DMS53 (cell line): ENCODE measurements around the gene TMCO4.
"Not testable (repeated sequence)": the region's sequence is repeated elsewhere in the genome, so short reads cannot be mapped to it uniquely, and the experiment has no call there.

Experiments
- DNase-seq: peaks from one replicate; lab custom pipeline; 2025; lab: John Stamatoyannopoulos, UW

TMCO4 gene

GRCh38 chr1:19799230-19800075 lies at the start of gene TMCO4:
TMCO4 (minus strand) TSS chr1:19799916; CDS start chr1:19780758, 19,158 bp downstream.
- peak; percentile 93 for DNase-seq

- DNase-seq, result not testable (repeated sequence)
Measured at GRCh38 chr1:19849307-19849706, 49.6 kb upstream of the TMCO4 start.

- not testable (repeated sequence) for DNase-seq
Measured at GRCh38 chr1:19847334-19847733, 47.6 kb upstream of the TMCO4 start.

DNA sequence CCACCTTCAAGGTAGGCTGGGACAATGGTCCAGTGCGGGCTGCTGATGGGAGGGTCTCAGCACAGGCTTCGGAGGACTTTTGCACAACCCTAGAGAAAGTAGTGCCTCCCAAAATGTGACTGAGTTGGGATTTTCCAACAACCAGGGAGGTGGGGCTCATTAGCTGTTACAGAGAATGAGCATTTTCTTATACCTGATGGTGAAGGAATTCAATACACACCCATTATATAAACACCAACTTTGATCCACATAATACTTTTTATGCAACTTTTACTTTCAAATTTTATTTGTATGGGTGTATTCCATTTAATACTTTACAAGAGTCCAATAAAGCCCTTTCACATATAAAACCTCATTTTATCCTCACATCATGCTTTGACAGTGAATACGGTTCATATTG lies 46.6 kb upstream of the TMCO4 start:
- no peak for DNase-seq

DNA sequence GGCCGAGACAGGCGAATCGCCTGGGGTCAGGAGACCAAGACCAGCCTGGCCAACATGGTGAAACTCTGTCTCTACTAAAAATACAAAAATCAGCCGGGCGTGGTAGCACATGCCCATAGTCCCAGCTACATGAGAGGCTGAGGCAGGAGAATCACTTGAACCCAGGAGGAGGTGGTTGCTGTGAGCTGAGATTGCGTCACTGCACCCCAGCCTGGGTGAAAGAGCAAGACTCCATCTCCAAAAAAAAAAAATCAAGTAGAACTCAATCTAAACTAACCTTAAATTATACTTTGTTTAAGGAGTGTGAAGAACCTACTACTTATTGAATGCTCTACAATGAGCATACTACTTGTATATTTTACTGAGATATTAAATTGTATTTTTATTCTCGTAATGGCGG lies 45.8 kb upstream of the TMCO4 start:
- no peak for DNase-seq

DNA sequence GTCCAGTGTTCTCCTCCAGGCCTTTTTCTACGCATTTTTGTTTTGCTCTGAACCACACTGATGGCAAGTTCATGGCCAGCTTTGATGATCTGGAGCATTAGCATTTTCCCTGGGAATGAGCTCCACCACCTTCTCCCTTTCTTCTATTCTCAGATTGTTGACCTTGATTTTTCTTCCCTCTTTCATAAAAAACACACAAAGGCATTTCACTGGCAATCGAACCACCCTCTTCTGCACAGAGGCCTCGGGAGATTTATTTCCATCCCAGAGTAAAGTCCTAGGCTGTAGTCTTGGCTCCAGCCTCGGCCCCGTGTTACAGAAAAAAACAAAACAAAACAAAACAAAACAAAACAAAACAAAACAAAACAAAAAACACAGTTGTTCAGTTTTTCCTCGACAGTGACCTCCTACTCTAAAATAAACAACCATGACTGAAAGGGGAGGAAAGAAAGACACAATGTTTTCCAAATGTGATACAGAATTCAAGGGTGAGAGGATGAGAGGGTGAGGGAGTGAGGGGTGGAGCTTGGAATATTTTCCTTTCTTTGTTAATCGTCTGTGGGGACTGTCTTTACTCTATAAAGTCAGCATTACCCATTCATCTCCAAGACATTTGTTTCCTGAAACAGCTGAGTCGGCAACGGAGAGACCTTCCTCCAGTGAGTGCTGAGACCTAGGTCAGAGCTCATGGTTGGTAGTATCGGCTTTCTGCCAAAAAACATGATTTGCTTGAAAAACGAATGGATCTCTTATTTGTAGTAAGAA lies 45.2 kb upstream of the TMCO4 start:
- DNase-seq, result no peak

DNA sequence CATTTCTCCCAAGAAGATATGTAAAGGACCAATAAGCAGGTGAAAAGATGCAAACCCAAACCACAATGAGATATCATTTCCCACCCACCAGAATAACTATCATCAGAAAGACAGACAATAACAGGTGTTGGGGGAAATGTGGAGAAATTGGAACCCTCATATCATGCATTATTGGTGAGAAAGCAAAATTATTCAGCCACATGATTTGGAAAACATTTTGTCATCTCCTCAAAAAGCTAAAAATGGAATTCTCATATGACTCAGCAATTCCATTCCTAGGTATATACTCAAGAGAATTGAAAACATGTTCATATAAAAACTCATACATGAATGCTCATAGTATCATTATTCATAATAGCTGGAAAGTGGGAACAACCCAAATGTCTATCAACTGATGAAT lies 40.5 kb upstream of the TMCO4 start:
- DNase-seq, result no peak

- DNase-seq, result no peak
Measured at GRCh38 chr1:19837866-19838265, 38.1 kb upstream of the TMCO4 start.

DNA sequence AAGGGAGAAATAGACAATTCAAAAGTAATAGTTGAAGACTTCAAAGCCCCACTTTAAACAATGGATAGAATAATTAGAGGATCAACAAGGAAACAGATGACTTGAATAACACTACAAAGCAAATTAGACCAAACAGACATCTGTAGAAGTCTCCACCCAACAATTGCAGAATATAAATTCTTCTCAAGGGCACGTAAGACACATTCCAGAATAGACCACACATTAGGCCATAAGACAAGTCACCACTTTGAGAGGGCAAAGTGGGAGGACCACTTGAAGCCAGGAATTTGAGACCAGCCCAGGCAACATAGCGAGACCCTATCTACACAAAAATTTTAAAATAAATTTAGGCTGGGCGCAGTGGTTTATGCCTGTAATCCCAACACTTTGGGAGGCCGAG lies 35.9 kb upstream of the TMCO4 start:
- DNase-seq, result no peak

DNA sequence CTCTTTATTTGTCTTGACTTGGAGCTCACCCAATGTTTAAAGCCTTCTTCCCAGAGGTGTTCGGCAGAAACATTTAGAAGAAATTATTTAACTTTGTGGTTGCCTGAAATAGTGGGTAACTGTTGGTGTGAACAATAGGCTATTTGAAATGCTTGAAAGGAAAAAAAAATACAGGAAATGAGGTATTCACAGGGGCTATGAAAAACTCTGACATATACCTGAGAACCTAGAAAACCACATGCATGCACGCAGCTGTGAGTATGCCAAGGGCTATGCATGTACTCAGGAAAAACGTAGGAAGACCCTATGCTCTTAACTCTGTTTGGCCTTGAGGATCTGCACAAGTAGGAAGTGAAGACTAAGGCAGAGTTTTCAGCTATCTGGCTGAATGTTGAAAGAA lies 31.7 kb upstream of the TMCO4 start:
- no peak for DNase-seq

DNA sequence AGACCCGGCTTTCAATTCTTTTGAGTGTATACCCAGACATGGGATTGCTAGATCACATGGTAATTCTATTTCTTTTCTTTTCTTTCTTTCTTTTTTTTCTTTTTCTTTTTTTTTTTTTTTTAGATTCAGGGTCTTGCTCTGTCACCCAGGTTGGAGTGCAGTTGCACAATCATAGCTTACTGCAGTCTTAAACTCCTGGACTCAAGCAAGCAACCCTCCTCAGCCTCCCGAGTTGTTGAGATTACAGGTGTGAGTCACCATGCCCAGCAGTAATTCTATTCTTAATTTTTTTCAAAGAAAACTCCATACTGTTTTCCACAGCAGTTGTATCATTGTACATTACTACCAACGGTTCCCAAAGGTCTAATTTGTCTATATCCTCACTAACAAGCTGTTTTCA lies 28.8 kb upstream of the TMCO4 start:
- no peak for DNase-seq

DNA sequence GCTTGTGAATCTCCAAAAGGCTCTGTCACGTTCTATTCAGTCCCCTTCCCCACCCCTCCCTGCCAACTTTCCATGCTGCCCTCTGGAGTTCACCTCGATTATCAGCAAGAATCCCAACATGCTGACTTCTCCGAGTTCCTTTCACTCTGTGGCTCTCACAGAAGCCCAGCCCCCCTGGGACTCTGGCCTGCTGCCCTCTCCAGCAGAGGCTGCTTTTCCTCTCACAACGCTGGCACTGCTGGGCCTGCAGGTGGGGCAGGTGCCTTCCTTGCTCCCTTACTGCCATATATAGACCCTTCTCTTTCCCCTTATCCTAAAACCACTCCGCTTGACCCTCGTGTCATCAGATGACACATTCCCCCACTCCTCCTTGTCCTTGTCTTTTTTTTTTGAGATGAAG lies 25.6 kb upstream of the TMCO4 start:
- no peak for DNase-seq

GRCh38 chr1:19824541-19824940 lies 24.8 kb upstream of the TMCO4 start:
- DNase-seq, result no peak

GRCh38 chr1:19824036-19824435 lies 24.3 kb upstream of the TMCO4 start:
- no peak for DNase-seq

DNA sequence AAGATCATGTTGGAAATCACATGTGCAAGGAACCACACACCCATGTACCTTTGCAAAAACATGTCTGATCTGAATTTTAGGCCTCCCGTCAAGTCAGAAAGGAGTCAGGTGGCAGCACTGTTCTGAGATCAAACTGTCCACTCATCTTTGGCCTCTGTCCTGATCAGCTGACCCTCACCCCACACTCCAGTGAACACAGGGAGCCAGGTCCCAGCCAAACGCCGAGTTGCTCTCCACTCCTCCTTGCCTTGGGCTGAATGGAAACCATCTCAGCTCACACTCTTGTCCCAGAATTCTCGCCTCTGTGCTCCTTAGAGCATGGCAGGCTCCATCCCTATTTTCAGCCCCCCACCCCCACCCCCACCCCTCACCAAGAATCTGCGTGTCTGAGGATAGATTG lies 20.0 kb upstream of the TMCO4 start:
- DNase-seq, result no peak

DNA sequence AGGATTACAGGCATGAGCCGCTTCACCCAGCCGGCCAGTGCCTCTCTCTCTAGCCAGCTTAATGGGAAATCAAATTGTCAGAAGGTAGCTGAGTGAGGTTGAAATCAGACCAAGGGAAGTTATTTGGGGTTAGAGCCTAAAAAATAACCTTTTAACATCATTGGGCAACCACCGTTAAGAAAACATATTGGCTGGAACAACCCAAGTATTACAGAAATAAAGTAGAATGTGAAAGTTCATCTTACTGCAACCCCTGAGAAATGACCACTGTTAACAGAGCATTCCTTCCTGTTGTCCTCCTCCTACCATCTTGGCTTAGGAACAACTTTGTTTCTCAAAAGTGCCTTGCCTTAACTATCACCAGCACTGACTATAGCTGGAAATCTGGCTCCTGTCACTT lies 18.6 kb upstream of the TMCO4 start:
- DNase-seq, result no peak

- no peak for DNase-seq
Measured at GRCh38 chr1:19817160-19817559, 17.4 kb upstream of the TMCO4 start.

DNA sequence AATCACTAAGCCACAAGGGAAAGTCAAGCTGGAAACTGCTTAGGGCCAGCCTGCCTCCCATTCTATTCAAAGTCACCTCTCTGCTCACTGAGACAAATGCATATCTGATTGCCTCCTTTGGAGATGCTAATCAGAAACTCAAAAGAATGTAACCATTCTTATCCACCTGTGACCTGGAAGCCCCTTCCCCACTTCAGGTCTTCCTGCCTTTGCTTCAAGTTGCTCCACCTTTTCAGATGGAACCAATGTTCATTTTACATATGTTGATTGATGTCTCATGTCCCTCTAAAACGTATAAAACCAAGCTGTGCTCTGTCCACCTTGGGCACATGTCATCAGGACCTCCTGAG lies 17.0 kb upstream of the TMCO4 start:
- DNase-seq, result not testable (repeated sequence)

- peak; percentile 98 for DNase-seq
Measured at GRCh38 chr1:19815801-19816736, 16.4 kb upstream of the TMCO4 start.

DNA sequence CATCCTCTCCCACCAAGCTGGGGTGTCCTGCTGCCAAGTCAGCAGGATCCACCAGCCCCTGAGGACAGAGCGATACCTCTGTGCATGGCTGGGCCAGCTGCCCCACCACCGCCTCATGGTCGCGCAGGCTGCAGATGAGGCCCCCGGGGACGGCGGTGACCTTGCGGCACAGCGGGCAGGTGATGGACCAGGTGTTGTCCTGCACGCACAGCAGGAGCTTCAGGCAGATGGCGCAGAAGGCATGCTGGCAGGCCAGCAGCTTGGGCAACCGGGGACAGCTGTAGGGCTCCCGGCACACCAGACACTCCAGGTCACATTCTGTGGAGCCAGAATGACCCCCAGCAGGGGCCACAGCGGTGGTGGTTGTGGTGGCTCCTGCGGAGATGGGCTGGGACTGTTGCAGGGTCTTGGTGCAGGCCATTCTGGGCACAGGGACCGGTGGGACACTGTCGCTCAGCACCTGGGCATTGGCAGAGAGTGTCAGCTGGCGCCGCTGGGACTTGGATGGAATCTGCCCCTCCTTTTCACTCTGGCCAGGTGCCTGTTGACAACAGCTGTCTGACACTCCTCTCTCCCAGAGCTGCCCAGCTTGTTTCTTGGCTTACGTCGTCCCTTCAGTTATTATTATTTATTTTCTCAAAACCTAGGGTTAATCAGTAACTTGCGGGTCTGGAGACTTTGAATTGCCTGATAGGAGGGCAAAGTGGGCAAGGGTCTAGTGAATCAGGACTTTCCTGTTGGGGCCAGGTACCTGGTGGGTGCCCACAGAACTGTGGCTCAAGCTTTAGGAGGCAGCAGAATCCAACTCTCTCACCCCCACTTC lies 15.2 kb upstream of the TMCO4 start, which contains the start of gene RNF186:
Gene RNF186, minus strand, starts transcription at position 603 of the 823 bp plus-strand sequence. Its CDS starts 182 bp downstream, at position 421.
- DNase-seq, result peak; percentile 99

GRCh38 chr1:19814244-19814661 lies 14.5 kb upstream of the TMCO4 start:
- DNase-seq, result peak; percentile 72
